Stimulated activated memory B cell treated with anti-CD40 and anti-IgM and Interleukin-4, amounts not matched to agents 10 μg/mL and 1 μg/mL and 100 μg/mL, for 72 hours (primary cell): ENCODE data around the gene ANKRD12.
"Not testable (repeated sequence)": the region's sequence is repeated elsewhere in the genome, so short reads cannot be mapped to it uniquely, and the experiment has no call there.

Experiments used
- ATAC-seq: fragments of 150-1000 bp; cut with Tn5 transposase; 2 replicates; pipeline ENCODE4 v1.10.0; 2021
- H3K27ac Mint-ChIP-seq: one replicate; pipeline ENCODE4 v1.8.0; 2022; ENCODE audit warnings: mild to moderate bottlenecking, mixed read lengths
- H3K27me3 Mint-ChIP-seq: one replicate; pipeline ENCODE4 v1.8.0; 2022; ENCODE audit warnings: mixed read lengths
- H3K36me3 Mint-ChIP-seq: one replicate; pipeline ENCODE4 v1.8.0; 2022; ENCODE audit warnings: mixed read lengths
- H3K4me1 Mint-ChIP-seq: one replicate; pipeline ENCODE4 v1.8.0; 2022; ENCODE audit warnings: mixed read lengths
- H3K4me3 Mint-ChIP-seq: one replicate; pipeline ENCODE4 v1.8.0; 2022; ENCODE audit warnings: mild to moderate bottlenecking, moderate library complexity, mixed read lengths
- H3K9me3 Mint-ChIP-seq: one replicate; pipeline ENCODE4 v1.8.0; 2022; ENCODE audit warnings: mixed read lengths

ANKRD12 gene

DNA sequence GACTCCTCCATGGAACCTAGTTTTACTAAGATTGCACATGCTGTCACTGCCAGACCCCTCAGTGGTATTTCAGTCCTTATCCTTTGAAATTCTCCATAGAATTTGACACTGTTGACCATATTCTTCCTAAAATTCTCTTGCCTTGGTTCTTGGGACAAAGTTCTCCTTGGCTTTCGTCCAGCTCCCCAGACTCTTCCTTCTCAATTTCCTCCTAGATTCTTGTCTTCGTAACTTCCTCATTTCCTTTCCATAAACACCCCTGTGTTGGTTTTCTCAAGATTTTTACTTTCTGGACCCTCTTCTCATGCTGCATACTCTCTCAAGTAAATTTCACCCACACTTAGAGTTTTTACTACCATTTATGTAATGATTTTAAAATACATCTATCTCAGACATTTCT is 101.4 kb downstream of the ANKRD12 start:
- H3K9me3 Mint-ChIP-seq = peaks cover 3% of the 10 kb centered on the region
- peaks cover 62% of the 10 kb centered on the region for H3K36me3 Mint-ChIP-seq
- H3K27ac Mint-ChIP-seq = no peak overlapping the region
- no peak for ATAC-seq
- H3K4me1 Mint-ChIP-seq = peaks cover 6% of the 10 kb centered on the region
- H3K4me3 Mint-ChIP-seq = no peak overlapping the region
- no peaks in the 10 kb centered on the region for H3K27me3 Mint-ChIP-seq

DNA sequence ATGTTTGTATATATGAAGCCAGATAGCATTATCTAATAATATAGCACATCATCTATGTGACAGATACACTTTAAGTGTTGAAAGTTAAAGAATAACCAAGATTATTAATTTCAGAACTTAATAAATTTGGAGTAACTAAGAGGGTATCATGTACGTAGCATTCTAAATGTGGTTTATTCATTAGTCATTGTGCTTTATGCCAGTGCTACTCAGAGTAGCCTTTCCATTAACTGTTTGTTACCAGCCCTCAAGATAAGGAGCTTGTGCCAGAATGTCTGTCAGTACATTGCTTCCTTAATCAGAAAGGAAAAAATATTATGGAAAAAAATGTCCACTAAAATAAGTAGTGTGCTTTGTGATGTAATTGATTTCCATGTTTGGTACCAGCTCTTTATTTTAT is 103.1 kb downstream of the ANKRD12 start:
- H3K4me1 Mint-ChIP-seq = peaks cover 6% of the 10 kb centered on the region
- H3K27ac Mint-ChIP-seq = no peak overlapping the region
- H3K36me3 Mint-ChIP-seq = peaks cover 63% of the 10 kb centered on the region
- no peaks in the 10 kb centered on the region for H3K27me3 Mint-ChIP-seq
- no peaks in the 10 kb centered on the region for H3K9me3 Mint-ChIP-seq
- ATAC-seq = no peak
- H3K4me3 Mint-ChIP-seq = no peak overlapping the region

DNA sequence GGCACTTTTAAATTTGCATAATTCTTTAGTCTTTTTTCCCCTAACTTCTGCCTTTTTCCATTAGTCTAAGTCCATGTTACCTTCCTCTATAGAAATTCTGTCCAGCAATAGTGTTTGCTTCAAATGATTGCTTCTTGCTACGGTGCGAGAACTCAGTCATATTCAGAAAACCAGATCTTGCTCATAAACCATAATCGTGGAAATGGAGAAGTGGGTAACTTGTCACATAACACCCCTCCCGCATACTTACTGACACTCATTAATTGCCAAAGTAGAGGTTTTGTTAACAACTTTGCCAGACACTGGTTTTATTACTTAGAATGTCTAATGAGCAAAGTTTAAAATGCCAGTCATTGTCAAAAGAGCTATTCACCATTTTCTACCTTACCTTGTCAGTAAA is 103.7 kb downstream of the ANKRD12 start:
- H3K27ac Mint-ChIP-seq = no peak overlapping the region

DNA sequence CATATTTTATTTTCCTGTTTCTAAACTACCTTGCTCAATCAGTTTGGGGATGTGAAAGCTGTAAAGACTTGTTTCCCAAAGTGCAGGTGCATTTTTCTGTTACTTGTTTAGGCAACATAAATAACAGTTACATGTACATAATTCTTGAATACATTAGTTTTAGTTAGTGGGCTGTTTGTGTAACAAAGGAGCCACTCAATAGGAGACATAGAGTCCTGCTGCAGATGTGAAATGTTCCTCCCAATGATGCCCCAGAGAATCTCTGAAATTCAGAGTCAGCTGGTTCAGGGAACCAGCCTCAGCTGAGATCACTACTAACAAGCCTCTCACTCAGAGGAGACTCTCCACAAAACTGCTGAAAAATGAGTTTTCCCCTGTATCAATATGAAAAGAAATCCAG is 106.4 kb downstream of the ANKRD12 start:
- Mint-ChIP-seq H3K9me3 (no peaks in the 10 kb centered on the region), H3K4me1 (peaks cover 6% of the 10 kb centered on the region), H3K27me3 (no peaks in the 10 kb centered on the region), H3K4me3 (no peak overlapping the region), H3K27ac (no peak overlapping the region), H3K36me3 (peaks cover 42% of the 10 kb centered on the region)
- ATAC-seq = no peak

More for the DNA sequence above, 103.7 kb downstream of the ANKRD12 start:
- no peak for ATAC-seq
- Mint-ChIP-seq H3K4me1 (peaks cover 6% of the 10 kb centered on the region), H3K9me3 (no peaks in the 10 kb centered on the region), H3K36me3 (peaks cover 59% of the 10 kb centered on the region), H3K27me3 (no peaks in the 10 kb centered on the region), H3K4me3 (no peak overlapping the region)

DNA sequence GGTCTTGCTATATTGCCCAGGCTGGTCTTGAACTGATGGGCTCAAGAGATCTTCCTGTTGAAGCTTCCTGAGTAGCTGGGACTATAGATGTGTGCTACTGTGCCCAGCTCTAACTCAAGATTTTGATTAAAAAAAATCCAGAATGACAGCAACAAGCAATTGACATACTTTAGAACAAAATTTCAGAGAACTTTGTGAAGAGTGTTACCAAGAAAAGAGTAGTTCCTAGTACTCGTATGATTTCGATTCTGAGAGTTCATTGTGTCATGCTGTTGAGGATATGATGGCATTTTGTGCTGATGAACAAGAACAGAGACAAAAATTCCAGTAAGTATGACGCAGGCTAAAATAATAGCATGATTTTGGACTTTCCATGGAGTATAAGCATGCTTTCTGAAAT is 107.8 kb downstream of the ANKRD12 start:
- H3K4me3 Mint-ChIP-seq = no peak overlapping the region
- peaks cover 6% of the 10 kb centered on the region for H3K4me1 Mint-ChIP-seq
- no peak for ATAC-seq
- no peaks in the 10 kb centered on the region for H3K9me3 Mint-ChIP-seq
- no peaks in the 10 kb centered on the region for H3K27me3 Mint-ChIP-seq
- H3K36me3 Mint-ChIP-seq = peaks cover 41% of the 10 kb centered on the region
- H3K27ac Mint-ChIP-seq = no peak overlapping the region

DNA sequence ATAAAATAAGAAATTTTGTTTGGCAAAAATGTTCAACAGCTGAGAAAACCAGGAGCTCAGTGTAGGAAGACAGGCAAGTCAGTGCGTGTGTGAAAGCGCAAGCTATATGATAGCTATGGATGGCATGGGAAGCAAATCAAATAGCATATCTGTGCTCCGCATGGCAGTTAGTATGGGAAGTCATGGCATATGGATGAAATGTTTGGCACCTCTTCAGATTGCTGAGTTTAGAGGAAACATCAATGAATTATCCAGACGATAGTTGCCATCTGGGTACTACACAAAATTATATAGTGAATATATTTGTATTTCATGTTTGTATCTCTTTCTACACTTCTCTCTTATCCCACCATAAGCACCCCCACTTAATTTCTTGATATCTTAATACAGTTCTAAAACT is 112.1 kb downstream of the ANKRD12 start:
- Mint-ChIP-seq H3K27me3 (no peaks in the 10 kb centered on the region), H3K4me1 (no peaks in the 10 kb centered on the region), H3K27ac (no peak overlapping the region), H3K9me3 (peaks cover 3% of the 10 kb centered on the region), H3K36me3 (peaks cover 60% of the 10 kb centered on the region), H3K4me3 (no peak overlapping the region)
- no peak for ATAC-seq

DNA sequence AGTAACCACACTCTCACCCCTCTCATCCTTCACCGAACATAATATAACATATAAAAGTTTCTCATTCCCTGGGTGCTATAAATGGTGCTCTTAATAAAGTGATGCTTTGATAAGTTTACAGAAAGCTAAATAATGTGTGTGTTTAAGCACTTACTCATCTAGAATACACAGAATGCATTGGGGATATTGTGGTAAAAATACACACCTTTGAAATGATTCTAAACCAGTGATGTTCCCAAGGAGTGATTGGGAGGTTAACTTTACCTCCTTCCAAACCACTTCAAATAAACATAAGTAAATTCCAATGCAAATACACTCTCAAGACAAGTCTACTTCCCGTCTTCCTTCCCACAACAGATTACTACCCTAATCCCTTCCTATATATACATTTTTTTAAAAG is 112.7 kb downstream of the ANKRD12 start:
- Mint-ChIP-seq H3K9me3 (peaks cover 5% of the 10 kb centered on the region), H3K36me3 (peaks cover 59% of the 10 kb centered on the region), H3K27me3 (no peaks in the 10 kb centered on the region), H3K27ac (no peak overlapping the region), H3K4me1 (no peaks in the 10 kb centered on the region), H3K4me3 (no peak overlapping the region)
- ATAC-seq = no peak

DNA sequence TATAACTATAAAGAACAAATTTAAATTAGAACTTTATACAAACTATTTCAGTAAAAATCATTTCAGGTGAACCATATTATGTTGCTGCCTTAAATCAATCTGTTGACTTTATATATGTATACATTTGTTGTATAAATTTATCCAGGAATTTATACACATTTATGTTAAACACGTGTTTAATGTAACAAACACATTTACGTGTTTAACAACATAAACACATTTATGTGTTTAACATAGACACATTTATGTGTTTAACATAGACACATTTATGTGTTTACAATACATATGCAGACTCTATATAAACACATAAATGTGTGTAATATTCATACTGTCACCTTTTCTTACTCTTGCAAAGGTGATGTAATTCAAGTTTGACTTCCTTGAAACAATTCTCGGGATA is 122.6 kb downstream of the ANKRD12 start:
- H3K4me3 Mint-ChIP-seq = no peak overlapping the region
- H3K4me1 Mint-ChIP-seq = no peaks in the 10 kb centered on the region
- no peak for ATAC-seq
- H3K27me3 Mint-ChIP-seq = no peaks in the 10 kb centered on the region
- no peak overlapping the region for H3K27ac Mint-ChIP-seq
- H3K36me3 Mint-ChIP-seq = peaks cover 67% of the 10 kb centered on the region
- peaks cover 10% of the 10 kb centered on the region for H3K9me3 Mint-ChIP-seq

DNA sequence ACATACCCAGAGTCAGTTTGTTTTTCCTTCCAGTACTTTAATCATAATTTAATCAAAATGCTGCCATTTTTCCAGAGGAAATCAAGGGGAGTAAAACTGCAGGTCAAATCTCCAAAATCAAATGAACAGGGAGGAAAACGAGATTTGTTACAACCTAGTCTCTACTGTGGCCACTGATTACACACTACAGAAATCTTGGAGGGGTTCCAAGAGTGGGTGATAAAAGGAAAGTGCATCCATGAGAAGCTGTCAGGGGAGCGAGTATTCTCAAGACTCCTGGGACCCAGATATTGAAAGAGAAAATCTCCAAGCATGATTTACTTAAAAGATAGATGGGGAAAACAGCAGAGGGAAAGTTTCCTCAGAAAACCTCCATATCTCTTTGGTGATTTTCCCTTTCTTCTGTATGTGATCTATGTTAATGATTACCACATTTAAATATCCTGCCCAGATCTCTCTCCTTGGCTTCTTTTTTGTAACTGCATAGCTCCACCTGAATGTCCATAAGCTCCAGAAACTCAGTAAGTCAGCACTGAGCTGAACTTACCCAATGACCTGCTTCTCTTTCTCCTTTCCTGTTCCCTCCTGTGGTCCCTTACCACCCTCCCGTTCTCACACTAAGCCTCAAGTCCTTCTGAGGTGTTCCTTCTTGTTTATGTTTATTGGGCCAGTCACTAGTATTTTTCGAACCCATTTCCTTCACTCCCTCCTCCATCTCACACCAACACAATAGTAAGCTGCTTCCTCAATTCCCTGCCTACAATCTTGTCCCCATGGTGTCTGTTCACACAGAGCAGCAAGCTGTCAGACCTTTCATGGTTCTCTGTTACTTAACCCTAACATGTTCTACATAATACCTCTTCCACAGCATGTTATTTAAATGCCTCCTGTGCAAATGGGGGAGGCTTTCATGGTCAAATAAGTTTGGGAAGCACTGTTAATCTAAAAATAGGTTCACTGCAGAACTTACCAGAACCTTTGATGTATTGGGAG is 124.1 kb downstream of the ANKRD12 start:
- Mint-ChIP-seq H3K4me1 (no peaks in the 10 kb centered on the region), H3K36me3 (peaks cover 61% of the 10 kb centered on the region), H3K9me3 (peaks cover 2% of the 10 kb centered on the region), H3K4me3 (no peak overlapping the region), H3K27me3 (no peaks in the 10 kb centered on the region), H3K27ac (no peak overlapping the region)
- ATAC-seq = no peak

DNA sequence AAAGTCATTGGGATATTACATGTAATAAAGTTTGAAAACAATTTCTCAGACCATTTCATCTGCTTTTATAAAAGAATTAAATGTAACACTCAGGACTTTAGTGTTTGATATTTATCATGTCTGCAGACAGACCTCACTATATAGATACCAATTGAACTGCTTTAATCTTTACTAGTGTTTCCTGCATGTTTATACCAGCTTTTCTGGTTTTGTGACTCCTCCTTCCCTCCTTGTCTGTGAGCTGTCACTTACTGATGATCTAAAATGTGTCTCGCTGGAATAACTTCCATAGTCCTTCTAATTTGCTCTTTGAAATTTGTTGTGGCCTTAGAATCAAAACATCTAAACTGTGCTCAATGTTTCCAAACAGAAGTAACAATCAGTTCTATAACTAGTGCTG is 126.7 kb downstream of the ANKRD12 start:
- peaks cover 63% of the 10 kb centered on the region for H3K36me3 Mint-ChIP-seq

DNA sequence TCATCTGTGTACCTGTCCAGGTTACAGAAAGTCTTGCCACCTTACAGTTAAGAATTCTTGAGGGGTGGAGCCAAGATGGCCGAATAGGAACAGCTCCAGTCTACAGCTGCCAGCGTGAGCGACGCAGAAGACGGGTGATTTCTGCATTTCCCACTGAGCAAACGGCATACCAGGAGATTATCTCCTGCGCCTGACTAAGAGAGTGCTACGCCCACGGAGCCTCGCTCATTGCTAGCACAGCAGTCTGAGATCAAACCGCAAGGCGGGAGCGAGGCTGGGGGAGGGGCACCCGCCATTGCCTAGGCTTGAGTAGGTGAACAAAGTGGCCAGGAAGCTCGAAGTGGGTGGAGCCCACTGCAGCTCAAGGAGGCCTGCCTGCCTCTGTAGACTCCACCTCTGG is 128.2 kb downstream of the ANKRD12 start:
- H3K4me1 Mint-ChIP-seq, ATAC-seq, H3K4me3 Mint-ChIP-seq, H3K27ac Mint-ChIP-seq, H3K27me3 Mint-ChIP-seq, H3K9me3 Mint-ChIP-seq: not testable (repeated sequence)
- peaks cover 66% of the 10 kb centered on the region for H3K36me3 Mint-ChIP-seq

More for the DNA sequence above, 126.7 kb downstream of the ANKRD12 start:
- H3K27me3 Mint-ChIP-seq = no peaks in the 10 kb centered on the region
- peaks cover 3% of the 10 kb centered on the region for H3K9me3 Mint-ChIP-seq
- no peak overlapping the region for H3K4me3 Mint-ChIP-seq
- H3K4me1 Mint-ChIP-seq = no peaks in the 10 kb centered on the region
- ATAC-seq = no peak
- H3K27ac Mint-ChIP-seq = no peak overlapping the region

DNA sequence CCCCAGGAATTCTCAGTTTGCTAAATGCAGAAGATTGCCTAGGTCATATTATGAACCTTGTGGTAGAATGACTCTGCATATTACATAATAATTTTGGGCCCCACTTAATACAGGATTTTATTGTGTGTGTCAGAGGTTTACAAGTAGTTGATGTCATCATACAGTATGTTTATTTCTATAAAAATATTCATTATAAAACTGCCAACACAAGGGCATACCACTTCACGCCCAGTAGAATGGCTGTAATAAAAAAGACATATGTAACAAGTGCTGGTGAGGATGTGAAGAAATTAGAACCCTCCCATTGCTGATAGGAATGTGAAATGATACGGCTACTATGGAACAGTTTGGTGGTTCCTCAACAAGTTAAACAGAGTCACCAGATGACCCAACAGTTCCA is 136.6 kb downstream of the ANKRD12 start:
- Mint-ChIP-seq H3K4me1 (no peaks in the 10 kb centered on the region), H3K27ac (no peak overlapping the region)
- ATAC-seq = no peak

DNA sequence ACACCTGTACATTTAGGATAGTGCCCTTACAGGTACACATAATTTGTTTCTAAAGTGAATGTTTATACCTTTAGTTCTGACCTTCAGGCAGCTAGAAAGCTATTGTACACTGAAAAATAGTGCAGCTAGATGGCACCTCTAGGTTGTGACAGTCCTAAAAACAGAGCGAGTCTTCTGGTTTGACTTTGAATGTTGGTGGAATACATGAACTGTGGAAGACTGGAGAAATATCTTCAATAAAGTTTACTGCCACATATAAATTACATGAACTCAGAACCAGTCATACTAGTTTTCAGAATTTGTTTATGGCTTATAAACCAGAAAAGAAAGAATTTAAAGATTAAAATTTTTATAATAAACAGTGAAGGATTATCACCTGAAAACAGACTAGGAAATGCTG is 139.3 kb downstream of the ANKRD12 start:
- H3K9me3 Mint-ChIP-seq = no peaks in the 10 kb centered on the region
- ATAC-seq = no peak
- H3K36me3 Mint-ChIP-seq = peaks cover 54% of the 10 kb centered on the region
- no peak overlapping the region for H3K27ac Mint-ChIP-seq
- H3K27me3 Mint-ChIP-seq = no peaks in the 10 kb centered on the region
- H3K4me3 Mint-ChIP-seq = no peak overlapping the region
- no peaks in the 10 kb centered on the region for H3K4me1 Mint-ChIP-seq

More for the DNA sequence above, 136.6 kb downstream of the ANKRD12 start:
- Mint-ChIP-seq H3K9me3 (no peaks in the 10 kb centered on the region), H3K4me3 (no peak overlapping the region), H3K27me3 (no peaks in the 10 kb centered on the region), H3K36me3 (peaks cover 49% of the 10 kb centered on the region)

DNA sequence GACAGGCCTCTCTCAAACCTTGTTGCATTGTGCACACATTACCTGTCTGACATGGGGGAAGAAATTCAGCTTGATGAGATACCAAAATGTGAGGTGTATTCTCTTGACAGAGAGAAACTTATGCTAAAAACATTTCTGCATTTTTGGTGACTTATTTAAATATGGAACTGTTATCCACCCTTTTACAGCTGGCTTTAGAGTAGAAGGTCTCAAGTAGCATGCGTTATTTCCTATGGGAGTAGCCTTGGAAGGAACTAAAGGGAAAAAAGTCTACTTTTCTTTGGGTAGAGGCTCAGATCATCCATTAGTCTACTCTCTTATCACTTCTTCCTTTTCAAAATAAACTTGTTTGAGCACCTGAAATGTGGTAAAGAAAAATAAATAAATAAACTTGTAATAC is 141.4 kb downstream of the ANKRD12 start:
- no peaks in the 10 kb centered on the region for H3K27me3 Mint-ChIP-seq
- H3K36me3 Mint-ChIP-seq = peaks cover 55% of the 10 kb centered on the region
- H3K4me1 Mint-ChIP-seq = no peaks in the 10 kb centered on the region
- no peaks in the 10 kb centered on the region for H3K9me3 Mint-ChIP-seq
- no peak overlapping the region for H3K4me3 Mint-ChIP-seq
- no peak for ATAC-seq
- no peak overlapping the region for H3K27ac Mint-ChIP-seq

DNA sequence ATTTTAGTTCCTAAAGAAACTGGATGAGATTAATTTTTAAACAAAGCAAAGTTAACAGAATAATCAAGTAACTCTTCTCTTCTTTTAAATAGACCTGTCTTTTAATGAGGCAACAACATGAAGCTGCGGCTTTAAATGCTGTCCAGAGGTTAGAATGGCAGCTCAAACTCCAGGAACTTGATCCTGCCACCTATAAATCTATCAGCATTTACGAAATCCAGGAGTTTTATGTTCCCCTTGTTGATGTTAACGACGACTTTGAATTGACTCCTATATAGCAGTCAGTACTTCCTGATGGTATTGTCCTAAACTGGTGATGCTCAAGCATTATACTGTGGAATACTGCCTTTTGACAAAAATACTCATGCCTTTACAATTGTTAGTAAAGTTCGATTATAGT is 144.3 kb downstream of the ANKRD12 start:
- H3K27ac Mint-ChIP-seq = no peak overlapping the region
- H3K27me3 Mint-ChIP-seq = no peaks in the 10 kb centered on the region
- H3K36me3 Mint-ChIP-seq = peaks cover 50% of the 10 kb centered on the region
- H3K9me3 Mint-ChIP-seq = peaks cover 3% of the 10 kb centered on the region
- no peaks in the 10 kb centered on the region for H3K4me1 Mint-ChIP-seq
- H3K4me3 Mint-ChIP-seq = no peak overlapping the region
- no peak for ATAC-seq

DNA sequence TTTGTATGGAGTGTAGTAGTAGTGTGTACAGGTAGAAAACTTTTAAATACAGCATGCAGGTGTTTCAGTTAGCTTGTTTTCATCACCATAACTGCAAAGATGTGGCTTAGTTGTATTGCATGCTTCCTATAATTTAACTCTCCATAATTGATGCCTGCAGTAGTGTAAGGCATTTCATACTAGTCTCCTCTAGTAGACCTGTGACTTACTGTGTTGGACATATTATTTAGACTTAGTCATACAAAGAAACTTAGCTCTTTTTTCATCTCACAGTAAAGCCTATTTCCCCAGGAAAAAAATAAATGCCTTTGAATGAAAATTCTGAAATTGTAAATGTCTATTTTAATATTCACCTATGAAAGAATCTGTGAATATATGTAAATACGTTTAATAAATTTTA is 145.2 kb downstream of the ANKRD12 start:
- ATAC-seq = no peak
- H3K36me3 Mint-ChIP-seq = peaks cover 56% of the 10 kb centered on the region
- H3K27me3 Mint-ChIP-seq = no peaks in the 10 kb centered on the region
- H3K4me1 Mint-ChIP-seq = no peaks in the 10 kb centered on the region
- H3K9me3 Mint-ChIP-seq = peaks cover 3% of the 10 kb centered on the region
- H3K4me3 Mint-ChIP-seq = no peak overlapping the region
- no peak overlapping the region for H3K27ac Mint-ChIP-seq
